B cell (primary cell): Measurements from ENCODE around the gene NUP98. TPM values are rescaled to one million over a fixed set of nuclear protein-coding genes. Genes with fewer than 3 reads are reported as not detected.

ENCODE experiments used
- ATAC-seq: fragments of 200-7000 bp; cut with Tn5 transposase; one replicate; pipeline ENCODE4 v1.10.0; 2021; ENCODE audit warnings: low read depth, mild to moderate bottlenecking, moderate number of reproducible peaks, moderate library complexity
- CTCF ChIA-PET: fragments of 350-600 bp; sonication (Branson Sonifier 250); formaldehyde crosslinking; loops from one replicate; lab custom pipeline; 2021; ENCODE audit warnings: antibody characterized with exemption, inconsistent platforms; lab: Charles Lee
- POLR2A ChIA-PET: fragments of 350-600 bp; sonication (Branson Sonifier 250); formaldehyde crosslinking; loops from one replicate; lab custom pipeline; 2021; ENCODE audit warnings: antibody characterized with exemption; lab: Charles Lee
- DNase-seq: peaks from one replicate; pipeline ENCODE4 v3.0.0; 2013
- H2AFZ ChIP-seq: 2 replicates; pipeline ENCODE4 v1.6.1; 2012; ENCODE audit warnings: mild to moderate bottlenecking, low read depth, low read length; ENCODE audit not compliant: insufficient read depth, poor library complexity, severe bottlenecking
- H3K27ac ChIP-seq, 2 donors: 1 replicate in 1 of 2; 2 replicates in 1 of 2; pipeline ENCODE4 v1.5.1; 2012 to 2013; ENCODE audit warnings: low read length in 2 of 2, mild to moderate bottlenecking in 2 of 2, moderate library complexity in 1 of 2
- H3K27me3 ChIP-seq, 4 experiments: fragments of 200-600 bp in 1 of 4; sonication (generic) in 1 of 4; replicated peaks in 1 of 4; 1 replicate in 2 of 4; 2 replicates in 2 of 4; pipeline versions ENCODE4 v1.6.1 to v1.7.0; 2013 to 2016; ENCODE audit warnings: low read length in 3 of 4, mild to moderate bottlenecking in 2 of 4, mixed read lengths in 1 of 4, moderate library complexity in 1 of 4; ENCODE audit not compliant: insufficient read depth in 4 of 4, control insufficient read depth in 3 of 4; ENCODE audit errors: control extremely low read depth in 1 of 4
- H3K36me3 ChIP-seq, 2 experiments: replicated peaks in 1 of 2; 1 replicate in 1 of 2; 2 replicates in 1 of 2; pipeline versions ENCODE4 v1.6.1 to v1.7.1; 2013; ENCODE audit warnings: low read length in 1 of 2; ENCODE audit not compliant: insufficient read depth in 2 of 2, control insufficient read depth in 1 of 2; ENCODE audit errors: control extremely low read depth in 1 of 2, extremely low read depth in 1 of 2
- H3K4me1 ChIP-seq, 2 donors: fragments of 200-600 bp in 1 of 2; sonication (generic) in 1 of 2; 1 replicate in 1 of 2; 2 replicates in 1 of 2; pipeline versions ENCODE4 v1.5.1 to v1.6.1; 2013 to 2017; ENCODE audit warnings: low read length in 2 of 2; ENCODE audit not compliant: control insufficient read depth in 2 of 2, insufficient read depth in 2 of 2
- H3K4me2 ChIP-seq: replicated peaks from 2 replicates; pipeline ENCODE3; 2012; ENCODE audit warnings: mild to moderate bottlenecking, low read depth, low read length; ENCODE audit not compliant: poor library complexity, severe bottlenecking
- H3K4me3 ChIP-seq, 5 experiments: fragments of 200-600 bp in 1 of 5; sonication (generic) in 1 of 5; 1 replicate in 3 of 5; 2 replicates in 2 of 5; pipeline versions ENCODE4 v1.5.1 to v1.7.0; 2011 to 2016; ENCODE audit warnings: low read length in 4 of 5, mild to moderate bottlenecking in 4 of 5, low read depth in 2 of 5, control low read depth in 1 of 5, moderate library complexity in 1 of 5; ENCODE audit not compliant: insufficient read depth in 1 of 5; ENCODE audit errors: control extremely low read depth in 1 of 5, extremely low read depth in 1 of 5
- H3K79me2 ChIP-seq: fragments of 200-600 bp; sonication (generic); one replicate; pipeline ENCODE4 v1.6.0; 2016; ENCODE audit warnings: low read length; ENCODE audit not compliant: control insufficient read depth, insufficient read depth
- H3K9ac ChIP-seq: fragments of 200-600 bp; sonication (generic); 2 replicates; pipeline ENCODE4 v1.6.1; 2017; ENCODE audit warnings: mild to moderate bottlenecking, low read length, moderate library complexity
- H3K9me3 ChIP-seq, 3 donors: one replicate each; pipeline versions ENCODE4 v1.6.1 to v1.7.1; 2013; ENCODE audit warnings: low read length in 2 of 3; ENCODE audit not compliant: control insufficient read depth in 2 of 3, insufficient read depth in 1 of 3; ENCODE audit errors: control extremely low read depth in 1 of 3
- H4K20me1 ChIP-seq: 2 replicates; pipeline ENCODE4 v1.6.0; 2012; ENCODE audit warnings: mild to moderate bottlenecking, low read length; ENCODE audit not compliant: insufficient read depth, control insufficient read depth, poor library complexity, severe bottlenecking
- H3K27ac Mint-ChIP-seq: one replicate; pipeline ENCODE4 v1.8.0; 2021; ENCODE audit warnings: mixed read lengths
- H3K27me3 Mint-ChIP-seq: one replicate; pipeline ENCODE4 v1.8.0; 2021; ENCODE audit warnings: mixed read lengths
- H3K4me1 Mint-ChIP-seq: one replicate; pipeline ENCODE4 v1.8.0; 2021; ENCODE audit warnings: mixed read lengths
- H3K4me3 Mint-ChIP-seq: one replicate; pipeline ENCODE4 v1.8.0; 2021; ENCODE audit warnings: mixed read lengths
- H3K9me3 Mint-ChIP-seq: one replicate; pipeline ENCODE4 v1.8.0; 2022; ENCODE audit warnings: mixed read lengths; ENCODE audit not compliant: insufficient read depth
- EZH2 ChIP-seq: IDR thresholded peaks from 2 replicates; pipeline ENCODE4 v1.6.1; 2012; ENCODE audit warnings: borderline replicate concordance, low read depth, mild to moderate bottlenecking, moderate library complexity, low read length; ENCODE audit not compliant: insufficient read depth, poor library complexity, severe bottlenecking
- WGBS: methylation state at CpG from one replicate; pipeline ENCODE4 v1.1.5; 2013; ENCODE audit warnings: missing lambda C conversion rate; ENCODE audit not compliant: insufficient coverage; 5-methylcytosine and 5-hydroxymethylcytosine counted together
- intact Hi-C: fragments of 100-400 bp; cut with micrococcal nuclease; formaldehyde crosslinking; loops from one replicate; pipeline ENCODE4 v1.10.0; 2022
- polyA plus RNA-seq: library from polyadenylated mRNA; depleted of rRNA; stranded (reverse); fragments of >200 nt; gene quantifications from 2 replicates; pipeline ENCODE4 v1.2.3, GENCODE V29; 2012
- total RNA-seq, 2 donors: library from RNA; stranded (reverse); fragments of 120-200 nt in 1 of 2; gene quantifications; 1 replicate in 1 of 2; 2 replicates in 1 of 2; pipeline versions ENCODE4 v1.2.3 to v1.2.4, GENCODE V29; 2013 to 2022
- TF ChIP-seq, protein P1 (sequence below): fragments of 200-600 bp; IDR thresholded peaks from one replicate; pipeline ENCODE4 v1.8.0; 2022; ENCODE audit warnings: antibody characterized with exemption, mild to moderate bottlenecking

Gene NUP98
- total and polyA plus RNA-seq, 2 donors (not counting 1 experiment from before 2014, with no cell fraction given), result 99.8 to 111 TPM

DNA sequence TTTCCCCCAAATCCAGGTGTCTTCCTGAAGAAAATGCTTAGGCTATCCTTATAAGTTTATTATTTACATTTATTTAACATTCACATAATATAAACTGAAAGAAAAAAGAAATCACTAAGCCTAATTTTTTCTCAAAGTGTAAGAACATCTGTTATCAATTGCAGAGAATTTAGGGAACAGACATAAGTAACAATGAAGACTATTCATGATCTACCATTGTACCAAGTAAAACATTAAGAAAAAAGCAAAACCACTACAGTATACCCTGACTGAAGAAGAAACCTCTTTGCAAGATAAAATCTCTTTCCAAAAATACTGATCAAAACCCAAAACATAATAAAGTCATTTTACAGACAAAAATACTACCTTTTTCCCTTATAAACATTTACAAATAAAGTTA lies 60.5 kb downstream of the NUP98 start:
- no peak overlapping the region for H3K27ac Mint-ChIP-seq
- Histone ChIP-seq H3K4me1 (no peaks in the 10 kb centered on the region), H3K36me3 (peaks cover 8 to 77% of the 10 kb centered on the region in 2 experiments), H4K20me1 (no peaks in the 10 kb centered on the region), H3K79me2 (peaks cover 4% of the 10 kb centered on the region), H3K4me3 (no peak overlapping the region), H3K27me3 (no peaks in the 10 kb centered on the region), H3K27ac (no peak overlapping the region), H2AFZ (no peak overlapping the region), H3K9ac (no peak overlapping the region), H3K9me3 (no peaks in the 10 kb centered on the region), H3K4me2 (no peak overlapping the region)
- no peak for TF ChIP-seq EZH2
- TF ChIP-seq, protein P1, sequence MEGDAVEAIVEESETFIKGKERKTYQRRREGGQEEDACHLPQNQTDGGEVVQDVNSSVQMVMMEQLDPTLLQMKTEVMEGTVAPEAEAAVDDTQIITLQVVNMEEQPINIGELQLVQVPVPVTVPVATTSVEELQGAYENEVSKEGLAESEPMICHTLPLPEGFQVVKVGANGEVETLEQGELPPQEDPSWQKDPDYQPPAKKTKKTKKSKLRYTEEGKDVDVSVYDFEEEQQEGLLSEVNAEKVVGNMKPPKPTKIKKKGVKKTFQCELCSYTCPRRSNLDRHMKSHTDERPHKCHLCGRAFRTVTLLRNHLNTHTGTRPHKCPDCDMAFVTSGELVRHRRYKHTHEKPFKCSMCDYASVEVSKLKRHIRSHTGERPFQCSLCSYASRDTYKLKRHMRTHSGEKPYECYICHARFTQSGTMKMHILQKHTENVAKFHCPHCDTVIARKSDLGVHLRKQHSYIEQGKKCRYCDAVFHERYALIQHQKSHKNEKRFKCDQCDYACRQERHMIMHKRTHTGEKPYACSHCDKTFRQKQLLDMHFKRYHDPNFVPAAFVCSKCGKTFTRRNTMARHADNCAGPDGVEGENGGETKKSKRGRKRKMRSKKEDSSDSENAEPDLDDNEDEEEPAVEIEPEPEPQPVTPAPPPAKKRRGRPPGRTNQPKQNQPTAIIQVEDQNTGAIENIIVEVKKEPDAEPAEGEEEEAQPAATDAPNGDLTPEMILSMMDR, result no peak
- ATAC-seq (no peak), DNase-seq (no peak)
- no peak overlapping the region for H3K4me3 Mint-ChIP-seq
- POLR2A ChIA-PET, result no interaction called here
- CTCF ChIA-PET, result interaction anchor here (0.6 kb wide), 1 partner anchor 45 kb away, joined by 3 read pairs; no protein-coding TSS in a partner anchor
- H3K4me1 Mint-ChIP-seq, result no peaks in the 10 kb centered on the region
- intact Hi-C loops, result no loop called here
- no peaks in the 10 kb centered on the region for H3K27me3 Mint-ChIP-seq
- H3K9me3 Mint-ChIP-seq, result no peaks in the 10 kb centered on the region

- no peak overlapping the region for H3K4me3 ChIP-seq
- intact Hi-C loops, result no loop called here
- H3K9me3 Mint-ChIP-seq, result no peaks in the 10 kb centered on the region
- no peak overlapping the region for H2AFZ ChIP-seq
- H3K36me3 ChIP-seq, result peaks cover 13 to 78% of the 10 kb centered on the region in 2 experiments
- H3K27ac Mint-ChIP-seq, result no peak overlapping the region
- ChIA-PET POLR2A (no interaction called here), CTCF (interaction anchor here (0.8 to 1.0 kb wide), 2 partner anchors 15 to 73 kb away, joined by 3 read pairs; partner anchors contain the start of gene PGAP2)
- no peaks in the 10 kb centered on the region for H3K79me2 ChIP-seq
- no peaks in the 10 kb centered on the region for H3K27me3 Mint-ChIP-seq
- no peak for TF ChIP-seq EZH2
- TF ChIP-seq, protein P1, result no peak
- no peak overlapping the region for H3K9ac ChIP-seq
- H3K4me1 ChIP-seq, result no peaks in the 10 kb centered on the region
- DNase-seq (peak; percentile 17), ATAC-seq (no peak)
- H4K20me1 ChIP-seq, result no peaks in the 10 kb centered on the region
- no peaks in the 10 kb centered on the region for H3K4me1 Mint-ChIP-seq
- no peak overlapping the region for H3K4me2 ChIP-seq
- no peak overlapping the region for H3K4me3 Mint-ChIP-seq
- H3K27ac ChIP-seq, result no peak overlapping the region
- no peaks in the 10 kb centered on the region for H3K27me3 ChIP-seq
- WGBS, result 100% methylated on average over 1 of the region's 4 CpGs
- no peaks in the 10 kb centered on the region for H3K9me3 ChIP-seq
Observed at GRCh38 chr11:3735827-3736226, 61.5 kb downstream of the NUP98 start.
